KMS-11 (cell line): ENCODE data around the gene KRT27.

ENCODE experiments used
- H2AFZ ChIP-seq: fragments of 200-600 bp; sonication (generic); 2 replicates; pipeline ENCODE4 v1.6.1; 2016; ENCODE audit warnings: antibody characterized with exemption, mixed run types, low read depth
- H3K27ac ChIP-seq: fragments of 200-600 bp; sonication (generic); 2 replicates; pipeline ENCODE4 v1.6.1; 2016; ENCODE audit warnings: mild to moderate bottlenecking, mixed run types
- H3K27me3 ChIP-seq: fragments of 200-600 bp; sonication (generic); 2 replicates; pipeline ENCODE4 v1.6.1; 2017; ENCODE audit warnings: mild to moderate bottlenecking, low read depth, mixed run types, moderate library complexity; ENCODE audit not compliant: insufficient read depth
- H3K36me3 ChIP-seq: fragments of 200-600 bp; sonication (generic); 2 replicates; pipeline ENCODE4 v1.6.1; 2017; ENCODE audit warnings: mild to moderate bottlenecking, mixed run types; ENCODE audit not compliant: insufficient read depth
- H3K4me1 ChIP-seq: fragments of 200-600 bp; sonication (generic); 2 replicates; pipeline ENCODE4 v1.6.1; 2016; ENCODE audit warnings: mild to moderate bottlenecking, low read depth, mixed run types; ENCODE audit not compliant: poor library complexity, severe bottlenecking
- H3K4me2 ChIP-seq: fragments of 200-600 bp; sonication (generic); 2 replicates; pipeline ENCODE4 v1.7.0; 2016; ENCODE audit warnings: mild to moderate bottlenecking, mixed run types
- H3K4me3 ChIP-seq: fragments of 200-600 bp; sonication (generic); IDR thresholded peaks from 2 replicates; pipeline ENCODE4 v1.6.1; 2017; ENCODE audit warnings: low read depth, low read length, mixed read lengths; ENCODE audit not compliant: insufficient read depth
- H3K79me2 ChIP-seq: fragments of 200-600 bp; sonication (generic); 2 replicates; pipeline ENCODE4 v1.6.1; 2016; ENCODE audit warnings: low read depth, mixed run types; ENCODE audit not compliant: insufficient read depth
- H3K9ac ChIP-seq: fragments of 200-600 bp; sonication (generic); 2 replicates; pipeline ENCODE4 v1.6.1; 2016; ENCODE audit warnings: mild to moderate bottlenecking, mixed run types
- H4K20me1 ChIP-seq: fragments of 200-600 bp; sonication (generic); 2 replicates; pipeline ENCODE4 v1.6.1; 2016; ENCODE audit warnings: mild to moderate bottlenecking, mixed run types; ENCODE audit not compliant: insufficient read depth
- TF ChIP-seq, protein P1 (sequence below): fragments of 200-600 bp; sonication (generic); conservative IDR thresholded peaks from 2 replicates; pipeline ENCODE4 v1.6.1; 2017; ENCODE audit warnings: low read depth, mild to moderate bottlenecking, antibody characterized with exemption, low read length, moderate library complexity, mixed read lengths

Gene KRT27

DNA sequence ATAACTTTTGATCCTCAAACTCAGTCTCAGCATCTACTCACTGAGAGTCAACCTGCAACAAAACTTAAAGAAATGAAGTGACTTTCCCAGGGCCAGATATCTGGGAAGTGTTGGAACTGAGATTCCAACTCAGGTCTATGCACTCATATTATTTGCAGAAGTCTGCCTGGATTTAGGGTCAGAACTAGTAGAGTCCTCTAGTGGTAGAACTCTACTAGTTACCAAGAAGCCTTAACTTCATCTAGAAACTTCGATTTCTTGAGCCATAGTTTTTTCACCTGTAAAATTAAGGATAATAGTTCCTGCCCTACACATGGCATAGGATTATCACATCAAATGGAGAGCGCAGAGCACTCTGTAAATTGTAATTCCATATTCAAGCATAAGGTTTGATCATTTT is 55.4 kb downstream of the KRT27 start:
- H3K4me3 ChIP-seq: no peak overlapping the region
- H4K20me1 ChIP-seq: no peaks in the 10 kb centered on the region
- H3K9ac ChIP-seq: no peak overlapping the region
- H3K36me3 ChIP-seq: no peaks in the 10 kb centered on the region
- no peak overlapping the region for H3K27ac ChIP-seq
- H3K4me1 ChIP-seq: no peaks in the 10 kb centered on the region
- H2AFZ ChIP-seq: no peak overlapping the region
- no peaks in the 10 kb centered on the region for H3K27me3 ChIP-seq
- no peak overlapping the region for H3K4me2 ChIP-seq
- no peaks in the 10 kb centered on the region for H3K79me2 ChIP-seq
- TF ChIP-seq, protein P1, sequence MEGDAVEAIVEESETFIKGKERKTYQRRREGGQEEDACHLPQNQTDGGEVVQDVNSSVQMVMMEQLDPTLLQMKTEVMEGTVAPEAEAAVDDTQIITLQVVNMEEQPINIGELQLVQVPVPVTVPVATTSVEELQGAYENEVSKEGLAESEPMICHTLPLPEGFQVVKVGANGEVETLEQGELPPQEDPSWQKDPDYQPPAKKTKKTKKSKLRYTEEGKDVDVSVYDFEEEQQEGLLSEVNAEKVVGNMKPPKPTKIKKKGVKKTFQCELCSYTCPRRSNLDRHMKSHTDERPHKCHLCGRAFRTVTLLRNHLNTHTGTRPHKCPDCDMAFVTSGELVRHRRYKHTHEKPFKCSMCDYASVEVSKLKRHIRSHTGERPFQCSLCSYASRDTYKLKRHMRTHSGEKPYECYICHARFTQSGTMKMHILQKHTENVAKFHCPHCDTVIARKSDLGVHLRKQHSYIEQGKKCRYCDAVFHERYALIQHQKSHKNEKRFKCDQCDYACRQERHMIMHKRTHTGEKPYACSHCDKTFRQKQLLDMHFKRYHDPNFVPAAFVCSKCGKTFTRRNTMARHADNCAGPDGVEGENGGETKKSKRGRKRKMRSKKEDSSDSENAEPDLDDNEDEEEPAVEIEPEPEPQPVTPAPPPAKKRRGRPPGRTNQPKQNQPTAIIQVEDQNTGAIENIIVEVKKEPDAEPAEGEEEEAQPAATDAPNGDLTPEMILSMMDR: peak; percentile 17; the same call in 1 of the 2 replicates
